Effector memory CD4-positive, alpha-beta T cell (primary cell): ENCODE data around the gene SCAMP4.
A peak's percentile ranks its signal among the peaks of the same experiment; 100 is the strongest.

Source experiments
- DNase-seq, 3 donors: peaks; one replicate each; pipeline ENCODE4 v3.0.0-alpha.2; 2020
- H3K27ac ChIP-seq: 2 replicates; pipeline ENCODE4 v1.7.0; 2013; ENCODE audit warnings: mild to moderate bottlenecking, low read length, moderate library complexity; ENCODE audit not compliant: insufficient read depth, poor library complexity, severe bottlenecking
- H3K27me3 ChIP-seq: replicated peaks from 2 replicates; pipeline ENCODE4 v1.7.0; 2013; ENCODE audit warnings: mild to moderate bottlenecking, low read length; ENCODE audit not compliant: insufficient read depth, control insufficient read depth, poor library complexity, severe bottlenecking
- H3K36me3 ChIP-seq: 2 replicates; pipeline ENCODE4 v1.7.0; 2013; ENCODE audit warnings: mild to moderate bottlenecking, low read length, moderate library complexity; ENCODE audit not compliant: control insufficient read depth, insufficient read depth
- H3K4me1 ChIP-seq: 2 replicates; pipeline ENCODE4 v1.7.0; 2013; ENCODE audit warnings: low read length, mild to moderate bottlenecking; ENCODE audit not compliant: control insufficient read depth, insufficient read depth, poor library complexity, severe bottlenecking
- H3K4me3 ChIP-seq: 2 replicates; pipeline ENCODE4 v1.7.0; 2013; ENCODE audit warnings: low read length, low read depth, mild to moderate bottlenecking; ENCODE audit not compliant: insufficient read depth, poor library complexity, severe bottlenecking
- H3K9me3 ChIP-seq: 2 replicates; pipeline ENCODE4 v1.7.0; 2013; ENCODE audit warnings: mild to moderate bottlenecking, low read length, moderate library complexity; ENCODE audit not compliant: control insufficient read depth

The SCAMP4 gene

DNA sequence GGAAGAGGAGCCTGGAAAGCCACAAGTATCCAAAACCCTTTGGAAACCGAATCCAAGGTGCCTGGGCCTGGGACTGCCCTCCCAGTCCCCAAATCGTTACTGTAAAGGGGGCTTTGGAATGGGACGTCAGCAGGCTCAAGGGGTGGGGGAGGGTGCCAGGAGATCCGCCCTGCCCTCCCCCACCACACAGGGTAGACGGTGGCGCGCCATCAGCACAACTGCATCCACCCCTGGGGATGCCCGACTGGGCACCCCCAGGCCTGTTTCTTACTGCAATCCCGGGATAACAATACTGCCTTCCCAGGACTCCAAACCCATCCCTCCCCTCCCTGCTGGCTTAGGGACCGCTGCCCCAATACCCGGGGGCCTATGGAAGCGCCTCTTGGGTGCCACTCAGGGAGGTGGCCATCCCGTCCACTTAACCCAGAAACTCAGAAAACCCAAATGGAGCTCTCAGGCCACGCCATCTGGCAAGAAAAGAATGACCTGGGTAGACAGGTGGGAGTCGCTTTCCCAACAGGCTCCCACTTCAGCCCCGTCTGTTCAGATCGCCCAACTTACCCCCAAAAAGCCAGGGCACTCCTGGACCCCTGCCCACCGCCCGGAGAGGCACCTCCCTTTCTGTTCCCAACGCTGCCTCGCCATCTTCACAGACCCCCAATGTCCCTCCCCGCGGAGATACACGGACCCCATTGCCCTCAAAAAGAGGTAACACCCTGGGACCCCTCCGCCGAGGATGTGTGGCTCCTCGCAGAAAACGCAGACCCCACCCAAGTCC lies 44.2 kb upstream of the SCAMP4 start:
- Histone ChIP-seq H3K4me3 (peak overlapping the region; percentile 77), H3K4me1 (peaks cover 56% of the 10 kb centered on the region)

GRCh38 chr19:1861599-1862031 lies 43.6 kb upstream of the SCAMP4 start:
- DNase-seq: no peak
- peak overlapping the region; percentile 86 for H3K27ac ChIP-seq
- no peaks in the 10 kb centered on the region for H3K9me3 ChIP-seq
- peak overlapping the region; percentile 77 for H3K4me3 ChIP-seq
- no peaks in the 10 kb centered on the region for H3K36me3 ChIP-seq
- peaks cover 50% of the 10 kb centered on the region for H3K4me1 ChIP-seq
- no peaks in the 10 kb centered on the region for H3K27me3 ChIP-seq

More for the DNA sequence above, 44.2 kb upstream of the SCAMP4 start:
- no peaks in the 10 kb centered on the region for H3K27me3 ChIP-seq
- no peaks in the 10 kb centered on the region for H3K9me3 ChIP-seq
- H3K36me3 ChIP-seq: no peaks in the 10 kb centered on the region
- no peak for DNase-seq
- peak overlapping the region; percentile 86 for H3K27ac ChIP-seq

GRCh38 chr19:1862068-1862423 lies 43.2 kb upstream of the SCAMP4 start:
- no peak for DNase-seq
- peaks cover 49% of the 10 kb centered on the region for H3K4me1 ChIP-seq
- H3K27ac ChIP-seq: peak overlapping the region; percentile 86
- no peaks in the 10 kb centered on the region for H3K27me3 ChIP-seq
- peak overlapping the region; percentile 77 for H3K4me3 ChIP-seq
- H3K36me3 ChIP-seq: no peaks in the 10 kb centered on the region
- no peaks in the 10 kb centered on the region for H3K9me3 ChIP-seq

GRCh38 chr19:1862424-1863327 lies 42.5 kb upstream of the SCAMP4 start:
- peak overlapping the region; percentile 77 for H3K4me3 ChIP-seq
- H3K27me3 ChIP-seq: no peaks in the 10 kb centered on the region
- H3K36me3 ChIP-seq: no peaks in the 10 kb centered on the region
- peaks cover 43% of the 10 kb centered on the region for H3K4me1 ChIP-seq
- H3K9me3 ChIP-seq: no peaks in the 10 kb centered on the region
- H3K27ac ChIP-seq: peak overlapping the region; percentile 86
- peak in 2 of 3 donors; percentile 48 to 59 for DNase-seq

DNA sequence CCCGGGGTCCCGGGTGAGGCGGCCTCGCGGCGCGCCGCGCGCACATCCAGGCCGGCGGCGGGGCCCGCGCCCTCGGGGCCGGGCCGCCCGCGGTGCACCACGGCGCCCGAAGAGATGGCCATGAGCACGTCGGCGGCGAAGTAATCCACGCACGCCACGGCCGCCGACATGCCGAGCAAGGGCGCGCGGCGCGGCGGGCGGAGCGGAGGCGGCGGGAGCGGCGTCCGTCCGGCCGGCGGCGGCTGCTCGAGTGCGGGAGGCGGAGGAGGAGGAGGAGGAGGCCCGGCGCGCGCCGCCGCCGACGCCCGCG lies 41.9 kb upstream of the SCAMP4 start, which contains the start of gene KLF16:
Gene KLF16, minus strand, starts transcription at position 252 of the 310 bp plus-strand sequence. Its CDS starts 82 bp downstream, at position 170.
- Histone ChIP-seq H3K36me3 (no peaks in the 10 kb centered on the region), H3K4me1 (peaks cover 42% of the 10 kb centered on the region), H3K27me3 (no peaks in the 10 kb centered on the region), H3K27ac (peak within 1 kb of the TSS; percentile 86), H3K9me3 (no peaks in the 10 kb centered on the region), H3K4me3 (peak within 1 kb of the TSS; percentile 78)
- DNase-seq: no peak

GRCh38 chr19:1863638-1864479 lies 41.3 kb upstream of the SCAMP4 start:
- peaks cover 40% of the 10 kb centered on the region for H3K4me1 ChIP-seq
- H3K27ac ChIP-seq: peak overlapping the region; percentile 86
- H3K36me3 ChIP-seq: no peaks in the 10 kb centered on the region
- H3K9me3 ChIP-seq: no peaks in the 10 kb centered on the region
- no peaks in the 10 kb centered on the region for H3K27me3 ChIP-seq
- peak overlapping the region; percentile 78 for H3K4me3 ChIP-seq
- DNase-seq: peak; percentile 86 to 88 (median 87)

- Histone ChIP-seq H3K4me1 (peaks cover 32% of the 10 kb centered on the region), H3K4me3 (peak overlapping the region; percentile 78), H3K27ac (peak overlapping the region; percentile 69), H3K27me3 (no peaks in the 10 kb centered on the region), H3K36me3 (no peaks in the 10 kb centered on the region), H3K9me3 (no peaks in the 10 kb centered on the region)
- peak in 1 of 3 donors; percentile 40 for DNase-seq
These were observed 40.6 kb upstream of the SCAMP4 start for GRCh38 chr19:1864480-1865171.

DNA sequence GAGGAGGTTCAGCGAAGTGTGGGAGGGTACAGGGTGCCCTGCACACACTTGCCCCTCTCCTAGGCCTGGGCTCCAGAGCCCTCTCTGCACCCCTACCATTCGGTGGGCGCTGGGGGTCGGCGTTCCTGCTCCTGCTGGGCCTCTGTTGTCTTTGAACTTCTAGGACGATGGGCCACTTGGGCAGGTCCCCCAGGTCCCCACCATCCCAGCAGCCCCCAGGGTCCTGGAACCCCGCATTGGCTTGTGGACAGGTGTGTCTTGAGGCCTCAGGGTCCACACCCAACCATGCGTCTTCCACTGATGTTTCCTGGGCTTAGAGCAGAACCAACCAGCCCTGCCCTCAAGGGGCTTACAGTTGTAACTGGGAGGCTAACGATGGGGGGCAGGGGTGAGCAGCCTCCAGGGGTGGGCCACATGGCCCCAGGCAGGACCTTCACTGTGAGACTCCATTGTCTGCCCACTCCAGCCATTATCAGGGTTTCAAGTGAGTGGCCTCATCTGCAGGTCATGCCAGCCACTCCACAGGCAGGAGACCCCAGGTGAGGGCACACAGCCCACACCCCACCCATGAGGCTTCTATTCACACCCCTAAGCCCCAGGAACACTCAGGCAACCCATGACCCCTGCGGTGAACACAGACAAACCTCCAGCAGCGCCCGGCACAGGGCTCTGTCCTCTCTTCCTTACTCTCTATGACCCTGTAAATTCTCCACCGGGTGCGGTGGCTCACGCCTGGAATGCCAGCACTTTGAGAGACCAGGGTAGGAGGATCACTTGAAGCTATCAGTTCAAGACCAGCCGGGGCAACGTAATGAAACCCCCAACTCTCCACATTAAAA lies 39.8 kb upstream of the SCAMP4 start:
- H3K27me3 ChIP-seq: no peaks in the 10 kb centered on the region
- H3K4me3 ChIP-seq: peak overlapping the region; percentile 78
- H3K4me1 ChIP-seq: peaks cover 25% of the 10 kb centered on the region
- no peaks in the 10 kb centered on the region for H3K36me3 ChIP-seq
- no peak for DNase-seq
- H3K9me3 ChIP-seq: no peaks in the 10 kb centered on the region
- H3K27ac ChIP-seq: peak overlapping the region; percentile 69
